HEK293T (cell line): ENCODE results near the gene DBP.

ENCODE experiments used
- CTCF ChIA-PET: fragments of 350-600 bp; formaldehyde crosslinking; extraction: SDS; loops from one replicate; lab custom pipeline; 2021; ENCODE audit warnings: antibody characterized with exemption, inconsistent platforms; lab: Yijun Ruan, JAX
- POLR2A ChIA-PET: fragments of 350-600 bp; formaldehyde crosslinking; extraction: SDS; loops from one replicate; lab custom pipeline; 2020; ENCODE audit warnings: antibody characterized with exemption, inconsistent platforms; lab: Yijun Ruan, JAX
- DNase-seq: peaks from one replicate; pipeline ENCODE4 v3.0.0; 2012; ENCODE audit warnings: mixed read lengths; ENCODE audit errors: extremely low spot score
- ARNT ChIP-seq: fragments of 450-650 bp; IDR thresholded peaks from 2 replicates; pipeline ENCODE4 v1.6.1; 2017; ENCODE audit warnings: mild to moderate bottlenecking
- BHLHE40 ChIP-seq: fragments of 450-650 bp; IDR thresholded peaks from 2 replicates; pipeline ENCODE4 v1.6.1; 2016; ENCODE audit warnings: mild to moderate bottlenecking, moderate library complexity, borderline replicate concordance
- CTBP1 ChIP-seq: fragments of 450-650 bp; IDR thresholded peaks from 2 replicates; pipeline ENCODE4 v1.6.1; 2016; ENCODE audit warnings: borderline replicate concordance
- ELF4 ChIP-seq: fragments of 450-650 bp; IDR thresholded peaks from 2 replicates; pipeline ENCODE4 v1.6.1; 2017; ENCODE audit warnings: antibody characterized with exemption
- FOXA1 ChIP-seq: fragments of 450-650 bp; IDR thresholded peaks from 2 replicates; pipeline ENCODE4 v1.6.1; 2016; ENCODE audit warnings: mild to moderate bottlenecking
- FOXK2 ChIP-seq: fragments of 450-650 bp; IDR thresholded peaks from 2 replicates; pipeline ENCODE4 v1.6.1; 2016; ENCODE audit warnings: mild to moderate bottlenecking
- FOXM1 ChIP-seq: fragments of 450-650 bp; IDR thresholded peaks from 2 replicates; pipeline ENCODE4 v1.6.1; 2017; ENCODE audit warnings: mild to moderate bottlenecking, borderline replicate concordance
- HDGF ChIP-seq: fragments of 450-650 bp; IDR thresholded peaks from 2 replicates; pipeline ENCODE4 v1.6.1; 2017; ENCODE audit warnings: antibody characterized with exemption, borderline replicate concordance
- L3MBTL2 ChIP-seq: fragments of 450-650 bp; conservative IDR thresholded peaks from 2 replicates; pipeline ENCODE4 v1.6.1; 2016; ENCODE audit warnings: mild to moderate bottlenecking
- LEF1 ChIP-seq: fragments of 450-650 bp; IDR thresholded peaks from 2 replicates; pipeline ENCODE4 v1.6.1; 2017; ENCODE audit warnings: mild to moderate bottlenecking, borderline replicate concordance
- NFRKB ChIP-seq: fragments of 450-650 bp; IDR thresholded peaks from 2 replicates; pipeline ENCODE4 v1.6.1; 2016; ENCODE audit warnings: mild to moderate bottlenecking, moderate library complexity
- SP1 ChIP-seq: fragments of 450-650 bp; IDR thresholded peaks from 2 replicates; pipeline ENCODE4 v1.6.1; 2017
- SUZ12 ChIP-seq: fragments of 450-650 bp; IDR thresholded peaks from 2 replicates; pipeline ENCODE4 v1.6.1; 2016; ENCODE audit warnings: mild to moderate bottlenecking
- TARDBP ChIP-seq: fragments of 450-650 bp; IDR thresholded peaks from 2 replicates; pipeline ENCODE4 v1.6.1; 2016
- ZNF384 ChIP-seq: fragments of 450-650 bp; IDR thresholded peaks from 2 replicates; pipeline ENCODE4 v1.6.1; 2016
- TF ChIP-seq, protein P1 (sequence below): fragments of 450-650 bp; IDR thresholded peaks from 2 replicates; pipeline ENCODE4 v1.6.1; 2016

Gene DBP

DNA sequence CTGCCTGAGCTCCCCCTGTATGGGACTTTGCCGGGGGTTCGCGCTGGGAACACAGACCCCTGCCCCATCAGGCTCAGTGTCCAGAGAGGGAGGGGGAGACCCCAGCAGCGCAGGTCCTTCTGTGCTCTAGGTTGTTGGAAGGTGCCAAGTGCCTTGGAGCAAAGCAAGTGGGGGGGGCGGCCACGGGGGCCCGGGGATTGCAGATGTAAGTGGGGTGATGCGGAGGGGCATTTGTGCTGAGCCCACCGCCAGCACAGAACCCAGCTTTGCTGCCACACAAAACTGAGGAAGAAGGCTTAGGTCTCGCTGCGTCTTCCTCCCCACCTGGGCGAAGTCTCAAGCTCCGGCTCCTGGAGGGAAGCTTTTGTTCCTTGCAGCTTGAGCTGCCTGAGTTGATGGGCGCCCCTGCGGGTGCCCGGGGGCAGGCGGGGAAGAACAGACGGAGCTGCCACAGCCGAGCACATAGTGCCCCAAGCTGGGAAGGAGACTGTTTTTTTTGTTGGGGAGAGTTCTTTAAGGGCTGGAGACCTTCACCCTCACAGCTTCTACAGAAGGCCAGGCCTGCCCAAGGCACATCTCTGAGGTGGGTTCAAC lies 37.1 kb upstream of the DBP start:
- TF ChIP-seq FOXA1 (no peak), FOXK2 (no peak), CTBP1 (no peak), L3MBTL2 (no peak), NFRKB (no peak), FOXM1 (no peak), HDGF (no peak), ELF4 (no peak), BHLHE40 (no peak), ZNF384 (no peak), ARNT (no peak), SUZ12 (no peak), TARDBP (no peak), LEF1 (no peak), SP1 (no peak)
- TF ChIP-seq, protein P1, sequence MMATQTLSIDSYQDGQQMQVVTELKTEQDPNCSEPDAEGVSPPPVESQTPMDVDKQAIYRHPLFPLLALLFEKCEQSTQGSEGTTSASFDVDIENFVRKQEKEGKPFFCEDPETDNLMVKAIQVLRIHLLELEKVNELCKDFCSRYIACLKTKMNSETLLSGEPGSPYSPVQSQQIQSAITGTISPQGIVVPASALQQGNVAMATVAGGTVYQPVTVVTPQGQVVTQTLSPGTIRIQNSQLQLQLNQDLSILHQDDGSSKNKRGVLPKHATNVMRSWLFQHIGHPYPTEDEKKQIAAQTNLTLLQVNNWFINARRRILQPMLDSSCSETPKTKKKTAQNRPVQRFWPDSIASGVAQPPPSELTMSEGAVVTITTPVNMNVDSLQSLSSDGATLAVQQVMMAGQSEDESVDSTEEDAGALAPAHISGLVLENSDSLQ = no peak
- no peak for DNase-seq
- ChIA-PET CTCF (interaction anchor here (0.5 to 1.0 kb wide), 4 partner anchors 30 to 170 kb away, joined by 3 to 5 read pairs (median 4); no protein-coding TSS in a partner anchor), POLR2A (interaction anchor here (0.9 to 2.4 kb wide), 4 partner anchors 28 to 198 kb away, joined by 3 to 8 read pairs (median 3); partner anchors contain the start of gene PPP1R15A)

DNA sequence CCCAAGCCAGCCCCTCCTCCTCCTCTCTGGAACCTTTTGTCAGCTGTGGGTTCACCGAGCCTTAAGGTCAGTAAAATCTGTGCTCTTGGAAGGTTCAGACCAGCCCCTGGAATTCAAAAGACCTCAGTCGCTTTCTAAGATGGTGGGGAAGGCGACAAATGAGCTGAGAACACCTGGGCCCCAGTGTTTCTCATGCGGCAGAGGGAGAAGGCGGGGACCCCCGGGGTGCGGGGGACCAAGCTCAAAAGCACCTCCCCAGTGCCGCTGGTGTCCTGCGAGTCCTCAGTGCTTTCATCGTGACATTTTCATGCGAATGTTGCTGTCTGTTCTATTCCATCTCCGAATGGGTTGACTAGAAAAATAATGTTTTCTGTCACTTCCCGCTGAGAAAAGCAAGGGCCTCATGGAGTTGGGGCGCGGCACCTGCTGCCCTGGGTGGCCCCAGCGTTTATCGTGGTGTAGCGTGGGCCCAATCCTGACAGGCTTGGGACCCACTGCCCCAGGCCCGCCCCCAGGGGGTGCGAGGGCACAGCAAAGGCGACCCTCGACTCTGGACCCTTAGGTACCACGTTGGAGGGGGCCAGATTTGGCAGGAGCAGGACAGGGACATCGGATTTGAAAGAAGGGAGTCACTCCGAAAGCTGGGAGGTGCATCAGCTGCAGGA lies 36.4 kb upstream of the DBP start:
- POLR2A ChIA-PET = interaction anchor here (0.9 kb wide), 1 partner anchor 199 kb away, joined by 3 read pairs; the partner anchor contains the start of gene PPP1R15A
- DNase-seq = no peak
- CTCF ChIA-PET = interaction anchor here (0.6 kb wide), 1 partner anchor 111 kb away, joined by 3 read pairs; no protein-coding TSS in a partner anchor

DNA sequence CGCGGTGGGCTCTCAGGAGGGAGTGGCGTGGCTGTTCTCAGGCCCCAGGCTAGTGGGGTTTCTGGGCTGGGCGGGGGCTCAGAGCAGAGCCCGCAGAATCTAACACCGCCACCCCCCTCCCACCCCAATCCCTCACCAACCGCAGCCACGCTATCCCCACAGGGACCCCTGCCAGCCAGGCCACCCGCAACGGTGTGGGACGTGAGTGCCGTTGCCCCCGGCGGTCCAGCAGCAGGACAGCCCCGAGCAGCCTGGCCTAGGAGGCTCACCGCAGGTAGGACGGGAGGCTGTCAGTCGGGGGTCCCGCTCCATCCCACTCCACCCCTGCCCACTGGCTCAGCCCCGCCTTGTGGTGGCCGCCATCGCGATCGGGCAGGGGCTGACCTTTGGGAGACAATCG lies 35.8 kb upstream of the DBP start, which contains the start of gene NTN5:
TSS of gene NTN5 (minus strand) at position 24 of the 400 bp plus-strand sequence. CDS start 2,031 bp downstream, outside the sequence.
- ChIA-PET POLR2A (no interaction called here), CTCF (no interaction called here)
- no peak for TF ChIP-seq L3MBTL2
- no peak for TF ChIP-seq ZNF384
- no peak for TF ChIP-seq SP1
- TF ChIP-seq TARDBP = no peak
- no peak for TF ChIP-seq ELF4
- TF ChIP-seq, protein P1 = no peak
- DNase-seq = no peak

More for the DNA sequence above, 36.4 kb upstream of the DBP start:
- TF ChIP-seq SP1 (no peak), ELF4 (no peak), LEF1 (no peak), TARDBP (no peak), BHLHE40 (no peak), FOXM1 (no peak)
- TF ChIP-seq, protein P1 = no peak

DNA sequence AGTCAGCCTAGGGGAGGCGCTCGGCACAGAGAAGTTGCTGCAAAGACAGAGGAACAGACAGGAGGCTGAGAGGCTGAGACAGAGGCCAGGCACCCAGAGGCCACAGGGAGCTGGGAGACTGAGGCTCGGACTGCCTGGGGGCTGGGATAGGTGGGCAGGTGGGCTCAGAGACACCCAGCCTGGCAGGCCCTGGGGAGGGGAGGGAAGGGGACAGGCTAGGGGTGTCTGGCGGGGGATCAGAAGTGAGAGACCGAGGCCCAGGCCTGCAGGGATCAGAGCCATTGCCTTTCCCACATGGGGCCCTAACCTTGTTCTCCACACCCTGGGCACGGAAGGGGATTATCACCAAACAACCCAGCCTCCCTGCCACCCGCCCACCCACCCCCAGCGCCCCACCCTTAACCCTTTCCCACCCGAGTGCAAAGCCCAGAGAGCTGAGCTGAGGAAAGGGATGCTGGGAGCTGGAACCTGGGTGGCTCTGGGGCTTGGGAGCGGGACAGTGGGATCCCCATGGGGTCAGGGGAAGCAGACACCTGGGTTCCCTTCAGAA lies 34.3 kb upstream of the DBP start:
- CTCF ChIA-PET = interaction anchor here (0.6 kb wide), 1 partner anchor 112 kb away, joined by 3 read pairs; no protein-coding TSS in a partner anchor
- TF ChIP-seq BHLHE40 (no peak), SUZ12 (no peak), FOXM1 (no peak), L3MBTL2 (no peak), FOXK2 (no peak), CTBP1 (no peak), HDGF (no peak), NFRKB (no peak), ELF4 (no peak), ZNF384 (no peak), FOXA1 (no peak), SP1 (no peak), LEF1 (no peak)
- TF ChIP-seq, protein P1 = no peak
- no peak for DNase-seq
- POLR2A ChIA-PET = no interaction called here
